MG63 (cell line): Measurements from ENCODE around the gene LPCAT3. TPM values are rescaled to one million over a fixed set of nuclear protein-coding genes. Genes with fewer than 3 reads are reported as not detected.
"Not testable (repeated sequence)": the region's sequence is repeated elsewhere in the genome, so short reads cannot be mapped to it uniquely, and the experiment has no call there.

ENCODE experiments used
- DNase-seq: peaks from one replicate; pipeline ENCODE4 v3.0.0-alpha.2; 2020
- H3K27me3 ChIP-seq: fragments of 250-450 bp; sonication (Bioruptor Pico); 2 replicates; pipeline ENCODE4 v1.5.1; 2020; ENCODE audit warnings: mild to moderate bottlenecking, moderate library complexity
- H3K36me3 ChIP-seq: fragments of 250-450 bp; sonication (Bioruptor Pico); 2 replicates; pipeline ENCODE4 v1.5.1; 2020; ENCODE audit warnings: mild to moderate bottlenecking, moderate library complexity
- H3K4me3 ChIP-seq: fragments of 250-450 bp; sonication (Bioruptor Pico); 2 replicates; pipeline ENCODE4 v1.5.1; 2020; ENCODE audit warnings: mild to moderate bottlenecking, moderate library complexity
- H3K9me3 ChIP-seq: fragments of 250-450 bp; sonication (Bioruptor Pico); 2 replicates; pipeline ENCODE4 v1.5.1; 2020; ENCODE audit warnings: mild to moderate bottlenecking, moderate library complexity
- total RNA-seq: library from RNA; depleted of rRNA; stranded (reverse); fragments of >200 nt; shearing (Covaris generic); gene quantifications from 2 replicates; pipeline ENCODE4 v1.2.3, GENCODE V29; 2014; ENCODE audit warnings: low replicate concordance; rRNA removed

The LPCAT3 gene, protein sequence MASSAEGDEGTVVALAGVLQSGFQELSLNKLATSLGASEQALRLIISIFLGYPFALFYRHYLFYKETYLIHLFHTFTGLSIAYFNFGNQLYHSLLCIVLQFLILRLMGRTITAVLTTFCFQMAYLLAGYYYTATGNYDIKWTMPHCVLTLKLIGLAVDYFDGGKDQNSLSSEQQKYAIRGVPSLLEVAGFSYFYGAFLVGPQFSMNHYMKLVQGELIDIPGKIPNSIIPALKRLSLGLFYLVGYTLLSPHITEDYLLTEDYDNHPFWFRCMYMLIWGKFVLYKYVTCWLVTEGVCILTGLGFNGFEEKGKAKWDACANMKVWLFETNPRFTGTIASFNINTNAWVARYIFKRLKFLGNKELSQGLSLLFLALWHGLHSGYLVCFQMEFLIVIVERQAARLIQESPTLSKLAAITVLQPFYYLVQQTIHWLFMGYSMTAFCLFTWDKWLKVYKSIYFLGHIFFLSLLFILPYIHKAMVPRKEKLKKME
- 7.8 and 14.3 TPM in 2 replicates for total RNA-seq

GRCh38 chr12:7018350-7019042 is at the start of gene LPCAT3:
Gene LPCAT3, minus strand, starts transcription at chr12:7018476. Its CDS starts 52 bp downstream, at chr12:7018424.
- peak; percentile 98 for DNase-seq
- Histone ChIP-seq H3K36me3 (no peaks in the 10 kb centered on the region), H3K4me3 (peak within 1 kb of the TSS; percentile 91), H3K9me3 (no peaks in the 10 kb centered on the region), H3K27me3 (no peaks in the 10 kb centered on the region)

- no peaks in the 10 kb centered on the region for H3K27me3 ChIP-seq
- H3K9me3 ChIP-seq, result no peaks in the 10 kb centered on the region
- H3K4me3 ChIP-seq, result no peak overlapping the region
- no peak for DNase-seq
- H3K36me3 ChIP-seq, result peaks cover 2% of the 10 kb centered on the region; the same call in 1 of the 2 replicates
These were observed 48.8 kb upstream of the LPCAT3 start for GRCh38 chr12:7067096-7067495.

DNA sequence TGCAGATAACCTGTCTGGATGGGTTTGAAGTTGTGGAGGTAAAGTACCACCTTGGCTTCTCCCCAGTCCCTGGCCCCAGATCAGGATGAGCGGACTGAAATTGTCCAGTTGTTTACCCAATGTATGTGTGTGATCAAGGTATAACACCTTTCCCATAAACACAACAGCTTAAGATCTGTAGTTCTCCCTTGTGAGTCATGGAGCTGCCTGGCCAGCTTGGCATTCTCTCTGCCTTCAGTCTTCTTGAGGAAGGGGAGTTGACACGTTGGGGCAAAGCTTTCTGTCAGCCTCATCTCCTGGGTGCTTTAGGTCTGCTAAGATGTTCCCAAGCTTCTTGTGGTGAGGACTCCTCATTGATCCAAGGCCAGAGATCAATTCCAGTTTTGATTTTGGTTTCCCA is 48.3 kb upstream of the LPCAT3 start:
- Histone ChIP-seq H3K4me3 (no peak overlapping the region), H3K27me3 (no peaks in the 10 kb centered on the region), H3K9me3 (no peaks in the 10 kb centered on the region), H3K36me3 (peaks cover 2% of the 10 kb centered on the region; the same call in 1 of the 2 replicates)
- DNase-seq, result no peak

- peaks cover 2% of the 10 kb centered on the region; the same call in 1 of the 2 replicates for H3K36me3 ChIP-seq
- H3K27me3 ChIP-seq, result no peaks in the 10 kb centered on the region
- H3K4me3 ChIP-seq, result no peak overlapping the region
- no peaks in the 10 kb centered on the region for H3K9me3 ChIP-seq
- no peak for DNase-seq
These were observed 46.9 kb upstream of the LPCAT3 start for GRCh38 chr12:7065073-7065623.

- DNase-seq, result no peak
- peaks cover 2% of the 10 kb centered on the region; the same call in 1 of the 2 replicates for H3K36me3 ChIP-seq
- H3K9me3 ChIP-seq, result no peaks in the 10 kb centered on the region
- no peak overlapping the region for H3K4me3 ChIP-seq
- no peaks in the 10 kb centered on the region for H3K27me3 ChIP-seq
These were observed 46.2 kb upstream of the LPCAT3 start for GRCh38 chr12:7064516-7064915.

DNA sequence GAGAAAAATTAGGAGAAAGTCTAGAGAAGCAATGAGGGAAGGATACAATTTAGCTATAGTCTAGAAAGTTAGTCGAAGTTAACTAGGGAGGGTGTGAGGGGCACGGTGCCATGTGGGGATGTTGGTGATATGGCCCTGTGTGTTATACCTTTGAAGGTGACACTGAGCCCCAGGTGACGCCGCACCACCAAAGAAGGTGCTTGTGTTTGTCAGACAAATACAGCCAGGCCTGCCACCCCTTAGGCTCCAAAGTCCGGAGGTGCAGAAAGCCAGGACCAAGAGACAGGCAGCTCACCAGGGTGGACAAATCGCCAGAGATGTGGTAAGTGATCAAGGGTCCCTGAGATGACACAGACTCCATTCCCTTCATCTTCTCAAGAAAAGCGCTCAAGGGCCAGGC is 43.3 kb upstream of the LPCAT3 start:
- Histone ChIP-seq H3K9me3 (no peaks in the 10 kb centered on the region; the same call in 1 of the 2 replicates), H3K36me3 (peaks cover 2% of the 10 kb centered on the region; the same call in 1 of the 2 replicates), H3K4me3 (no peak overlapping the region), H3K27me3 (no peaks in the 10 kb centered on the region)
- DNase-seq, result no peak

DNA sequence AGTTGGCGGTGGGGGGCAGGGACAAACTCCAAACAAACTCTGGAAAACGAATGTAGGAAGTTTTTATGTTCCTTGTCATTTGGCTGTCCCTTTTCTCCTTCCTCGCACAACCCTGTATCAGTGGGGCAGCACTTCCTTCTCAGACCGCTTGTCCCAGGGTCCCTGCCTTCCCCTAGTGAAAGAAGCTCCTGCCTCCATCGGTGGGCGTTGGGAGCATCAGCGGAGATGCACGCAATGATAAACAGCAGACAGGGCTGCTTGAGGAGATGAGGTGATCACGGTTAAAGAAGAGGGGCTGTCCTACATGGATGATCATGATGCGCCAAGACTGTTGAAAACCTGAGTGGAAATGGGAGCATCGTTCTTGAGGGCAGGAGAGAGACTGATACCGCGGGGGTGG is 42.9 kb upstream of the LPCAT3 start:
- Histone ChIP-seq H3K27me3 (no peaks in the 10 kb centered on the region), H3K4me3 (peak overlapping the region; percentile 23), H3K36me3 (peaks cover 2% of the 10 kb centered on the region; the same call in 1 of the 2 replicates), H3K9me3 (no peaks in the 10 kb centered on the region; the same call in 1 of the 2 replicates)
- DNase-seq, result no peak

DNA sequence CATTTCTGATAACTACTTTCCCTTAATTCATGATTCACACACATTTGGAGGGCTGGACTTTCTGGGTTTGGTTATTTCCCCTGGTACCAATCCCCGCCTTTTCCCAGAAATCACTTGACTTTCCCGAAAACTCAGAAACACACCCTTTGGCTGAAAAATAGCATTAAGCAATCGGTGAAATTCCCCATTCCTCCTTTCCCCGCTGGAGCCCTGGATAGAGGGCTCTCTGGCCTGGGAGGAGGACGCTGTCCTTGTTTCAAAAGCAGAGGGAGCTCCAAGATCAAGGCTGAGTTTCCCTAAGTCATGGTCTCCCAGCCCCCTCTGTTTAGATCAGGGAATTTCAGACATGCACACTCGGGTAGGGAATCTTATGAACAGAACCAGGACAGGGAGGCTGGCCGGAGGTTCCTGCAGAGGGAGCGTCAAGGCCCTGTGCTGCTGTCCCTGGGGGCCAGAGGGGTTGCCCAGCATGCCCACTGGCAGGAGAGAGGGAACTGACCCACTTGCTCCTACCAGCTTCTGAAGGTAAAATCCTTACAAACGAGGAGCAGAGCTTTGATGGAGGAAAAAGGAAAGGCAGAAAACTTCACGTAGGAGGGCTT is 42.2 kb upstream of the LPCAT3 start, which contains the start of gene C1S:
Gene C1S, plus strand, starts transcription at position 366 of the 602 bp plus-strand sequence. CDS start 1,195 bp downstream, outside the sequence.
- DNase-seq, result peak; percentile 82
- no peaks in the 10 kb centered on the region for H3K36me3 ChIP-seq
- H3K27me3 ChIP-seq, result no peaks in the 10 kb centered on the region
- H3K9me3 ChIP-seq, result no peaks in the 10 kb centered on the region; the same call in 1 of the 2 replicates
- peak within 1 kb of the TSS; percentile 23 for H3K4me3 ChIP-seq

- Histone ChIP-seq H3K9me3 (no peaks in the 10 kb centered on the region; the same call in 1 of the 2 replicates), H3K4me3 (no peak overlapping the region), H3K36me3 (no peaks in the 10 kb centered on the region), H3K27me3 (no peaks in the 10 kb centered on the region)
- DNase-seq, result no peak
These were observed 41.5 kb upstream of the LPCAT3 start for GRCh38 chr12:7059780-7060179.

DNA sequence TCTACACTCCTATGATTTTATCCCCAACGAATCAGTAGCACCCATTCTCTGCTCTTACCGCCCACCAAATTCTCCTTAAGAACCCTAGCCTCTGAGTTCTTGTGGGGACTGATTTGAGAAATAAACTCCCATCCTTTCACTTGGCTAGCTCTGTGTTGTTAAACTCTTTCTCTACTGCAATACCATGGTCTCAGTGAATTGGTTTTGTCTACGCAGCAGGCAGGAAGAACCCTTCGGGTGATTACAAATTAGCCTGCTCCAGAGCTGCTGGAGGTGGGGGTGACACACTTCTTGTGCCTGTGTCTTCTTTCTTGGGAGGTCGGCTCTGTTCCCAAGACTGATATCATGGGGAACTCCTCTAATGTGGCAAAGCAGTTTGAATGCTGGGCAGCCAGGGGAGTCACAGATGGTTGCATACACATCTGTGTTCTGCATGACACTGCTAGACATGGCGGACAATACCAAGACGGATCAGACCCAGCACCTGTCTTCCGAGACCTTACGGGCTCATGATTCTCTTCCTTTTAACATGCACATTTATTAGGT is 40.6 kb upstream of the LPCAT3 start:
- H3K36me3 ChIP-seq, result no peaks in the 10 kb centered on the region
- no peak overlapping the region for H3K4me3 ChIP-seq
- H3K9me3 ChIP-seq, result no peaks in the 10 kb centered on the region; the same call in 1 of the 2 replicates
- no peak for DNase-seq
- no peaks in the 10 kb centered on the region for H3K27me3 ChIP-seq

DNA sequence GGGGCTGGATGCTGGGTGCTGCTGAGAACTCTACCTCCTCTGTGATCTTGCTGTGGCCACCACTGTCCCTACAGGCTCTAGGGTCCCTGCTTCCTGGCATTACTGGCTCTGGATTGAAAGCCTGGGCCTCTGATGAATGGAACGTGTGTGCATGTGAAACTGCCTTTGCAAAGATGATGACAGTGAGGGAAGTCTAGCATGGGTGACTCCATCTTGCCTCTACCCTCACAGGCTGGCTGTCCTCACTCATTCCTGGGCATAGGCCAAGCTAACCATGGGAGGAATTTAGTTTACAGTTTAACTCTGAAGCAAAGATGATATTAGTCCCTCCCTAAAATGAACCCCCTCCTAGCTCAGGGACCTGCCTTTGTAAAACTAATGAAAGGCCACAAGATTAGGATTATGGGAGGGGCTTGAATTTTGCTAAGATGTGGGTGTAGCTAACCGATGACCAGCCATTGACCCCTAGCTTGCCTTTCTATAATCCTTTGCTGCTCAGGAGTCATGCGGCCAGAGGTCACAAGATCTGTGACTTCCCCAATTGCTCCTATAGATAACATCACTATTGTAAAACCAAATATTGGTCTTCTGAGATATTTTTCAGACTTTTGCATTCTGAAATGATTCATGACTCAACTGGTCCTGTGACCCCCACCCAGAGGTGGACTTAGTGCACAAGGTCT is 40.0 kb upstream of the LPCAT3 start:
- Histone ChIP-seq H3K36me3 (no peaks in the 10 kb centered on the region), H3K4me3 (no peak overlapping the region), H3K9me3 (no peaks in the 10 kb centered on the region; the same call in 1 of the 2 replicates), H3K27me3 (no peaks in the 10 kb centered on the region; the same call in 1 of the 2 replicates)
- no peak for DNase-seq

DNA sequence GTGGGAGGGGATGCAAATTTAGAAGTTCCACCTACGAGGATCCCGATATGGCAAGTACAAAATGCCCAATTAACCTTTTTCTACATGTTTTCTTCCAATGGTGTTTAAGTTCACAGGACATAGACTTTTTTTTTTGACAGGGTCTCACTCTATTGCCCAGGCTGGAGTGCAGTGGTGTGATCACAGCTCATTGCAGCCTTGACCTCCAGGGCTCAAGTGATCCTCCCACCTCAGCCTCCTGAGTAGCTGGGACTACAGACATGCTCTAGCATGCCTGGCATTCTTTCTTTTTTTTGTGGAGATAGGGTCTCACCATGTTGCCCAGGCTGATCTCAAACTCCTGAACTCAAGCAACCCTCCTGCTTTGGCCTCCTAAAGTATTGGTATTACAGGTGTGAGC is 37.5 kb upstream of the LPCAT3 start:
- not testable (repeated sequence) for H3K27me3 ChIP-seq, H3K4me3 ChIP-seq, DNase-seq, H3K36me3 ChIP-seq, H3K9me3 ChIP-seq

DNA sequence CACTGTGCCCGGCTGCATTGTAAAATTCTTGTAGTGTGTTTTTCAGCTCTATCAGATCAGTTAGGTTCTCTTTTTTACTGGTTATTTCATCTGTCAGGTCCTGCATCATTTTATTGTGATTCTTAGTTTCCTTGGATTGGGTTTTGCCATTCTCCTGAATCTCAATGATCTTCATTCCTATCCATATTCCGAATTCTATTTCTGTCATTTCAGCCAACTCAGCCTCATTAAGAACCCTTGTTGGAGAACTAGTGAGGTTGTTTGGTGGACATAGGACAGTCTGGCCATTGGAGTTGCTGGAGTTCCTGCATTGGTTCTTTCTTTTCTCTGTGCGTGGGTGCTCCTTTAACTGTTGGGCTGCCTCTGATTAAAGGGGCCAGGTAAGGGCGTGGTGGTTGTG is 36.6 kb upstream of the LPCAT3 start:
- no peak for DNase-seq
- H3K4me3 ChIP-seq, result no peak overlapping the region
- H3K36me3 ChIP-seq, result no peaks in the 10 kb centered on the region
- H3K9me3 ChIP-seq, result no peaks in the 10 kb centered on the region; the same call in 1 of the 2 replicates
- no peaks in the 10 kb centered on the region; the same call in 1 of the 2 replicates for H3K27me3 ChIP-seq

- not testable (repeated sequence) for H3K4me3 ChIP-seq, H3K36me3 ChIP-seq, H3K9me3 ChIP-seq, H3K27me3 ChIP-seq, DNase-seq
These were observed 31.7 kb upstream of the LPCAT3 start for GRCh38 chr12:7049973-7050372.

GRCh38 chr12:7049445-7049951 is 31.2 kb upstream of the LPCAT3 start:
- H3K36me3 ChIP-seq, DNase-seq, H3K27me3 ChIP-seq, H3K4me3 ChIP-seq, H3K9me3 ChIP-seq: not testable (repeated sequence)
